DMS79 (cell line): ENCODE results near the gene GRB7.
"Not testable (repeated sequence)": the region's sequence is repeated elsewhere in the genome, so short reads cannot be mapped to it uniquely, and the experiment has no call there.

ENCODE experiments used
- DNase-seq: peaks from one replicate; lab custom pipeline; 2025; lab: John Stamatoyannopoulos, UW

GRB7 gene

DNA sequence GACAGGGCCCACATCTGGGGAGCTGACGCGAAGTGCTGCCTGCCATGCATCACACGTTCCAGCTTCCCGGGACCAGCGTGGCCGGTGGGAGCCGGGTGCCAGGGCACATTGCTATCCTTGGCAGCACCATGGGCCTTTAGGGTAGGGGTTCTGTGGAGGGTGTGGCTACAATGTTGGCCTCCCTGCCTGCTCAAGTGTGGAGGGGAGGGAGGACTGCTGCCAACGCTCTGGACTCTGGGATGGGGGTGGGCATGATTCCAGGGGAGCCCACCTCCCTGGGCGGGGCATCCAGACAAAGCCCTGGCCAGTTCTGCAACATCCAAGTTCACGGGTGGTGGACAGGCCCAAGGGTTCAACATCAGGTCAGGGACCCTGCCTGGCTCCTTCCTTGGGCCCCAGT lies 13.9 kb downstream of the GRB7 start:
- DNase-seq, result no peak

GRCh38 chr17:39752241-39752881 lies 14.6 kb downstream of the GRB7 start:
- DNase-seq, result no peak

- peak; percentile 57 for DNase-seq
Observed at GRCh38 chr17:39753514-39754160, 15.9 kb downstream of the GRB7 start.

- peak; percentile 86 for DNase-seq
Observed at GRCh38 chr17:39754161-39754957, 16.6 kb downstream of the GRB7 start.

- DNase-seq, result no peak
Observed at GRCh38 chr17:39754958-39755553, 17.3 kb downstream of the GRB7 start.

GRCh38 chr17:39755554-39756379 lies 18.0 kb downstream of the GRB7 start:
- DNase-seq, result no peak

DNA sequence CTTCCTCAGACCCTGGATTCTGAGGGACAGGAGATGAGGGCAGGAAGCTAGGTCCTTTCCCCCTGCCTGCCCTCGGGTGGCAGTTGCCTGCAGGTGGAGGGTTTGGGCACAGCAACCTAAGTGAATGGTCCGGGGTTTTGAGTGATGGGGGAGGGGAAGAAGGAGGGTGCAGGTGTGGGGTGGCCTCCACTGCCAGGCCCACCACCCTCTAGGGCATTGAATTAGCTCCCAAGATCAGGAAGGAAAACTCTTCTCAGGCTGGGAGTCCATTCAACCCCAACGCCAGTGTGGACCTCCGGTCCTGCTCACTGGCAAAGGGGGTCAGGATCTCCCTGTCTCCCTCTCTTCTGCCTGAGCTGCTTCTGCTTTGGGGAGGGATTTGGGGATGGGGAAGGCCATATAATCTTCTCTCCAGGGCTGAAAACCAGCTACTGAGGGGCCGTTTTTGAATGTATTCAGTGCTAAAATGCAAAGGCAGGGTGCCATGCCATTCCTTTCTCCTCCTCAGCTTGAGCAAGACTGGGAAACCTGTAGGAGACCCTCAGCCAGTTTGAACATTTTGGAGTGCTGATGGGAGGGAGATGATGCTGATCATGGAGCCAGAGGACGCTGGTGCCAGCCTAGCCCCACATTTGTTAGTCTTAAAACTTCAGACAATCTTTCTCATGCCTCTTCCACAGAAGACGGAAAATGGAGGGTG lies 18.8 kb downstream of the GRB7 start:
- no peak for DNase-seq

- DNase-seq, result no peak
Observed at GRCh38 chr17:39757176-39757662, 19.5 kb downstream of the GRB7 start.

GRCh38 chr17:39757931-39758873 lies 20.5 kb downstream of the GRB7 start:
- DNase-seq, result no peak

GRCh38 chr17:39759204-39759603 lies 21.5 kb downstream of the GRB7 start:
- no peak for DNase-seq

DNA sequence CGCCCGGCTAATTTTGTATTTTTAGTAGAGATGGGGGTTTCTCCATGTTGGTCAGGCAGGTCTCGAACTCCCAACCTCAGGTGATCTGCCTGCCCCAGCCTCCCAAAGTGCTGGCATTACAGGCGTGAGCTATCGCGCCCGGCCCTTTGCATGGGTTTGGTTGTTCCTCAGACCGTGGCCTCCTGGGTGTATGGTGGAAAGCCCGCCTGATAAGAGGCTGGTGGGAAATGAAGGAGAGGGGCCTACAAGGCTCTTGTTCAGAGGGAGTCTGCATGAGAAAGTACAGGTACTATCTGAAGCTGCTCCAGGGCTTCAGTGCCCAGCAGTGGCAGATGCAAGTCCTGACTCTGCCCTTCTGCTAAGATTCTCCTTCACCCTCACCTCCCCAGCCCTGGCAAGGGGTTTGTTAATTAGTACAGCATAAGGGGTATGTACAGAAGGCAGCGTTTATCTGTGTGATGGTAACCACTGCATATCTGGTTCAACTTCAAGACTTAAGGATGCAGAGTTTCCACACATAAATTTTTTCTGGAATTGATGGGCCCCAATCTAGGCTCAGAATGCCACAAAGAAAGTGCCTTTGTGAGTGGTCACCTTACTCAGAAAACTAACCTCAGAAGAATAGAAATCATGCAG lies 24.2 kb downstream of the GRB7 start:
- no peak for DNase-seq

DNA sequence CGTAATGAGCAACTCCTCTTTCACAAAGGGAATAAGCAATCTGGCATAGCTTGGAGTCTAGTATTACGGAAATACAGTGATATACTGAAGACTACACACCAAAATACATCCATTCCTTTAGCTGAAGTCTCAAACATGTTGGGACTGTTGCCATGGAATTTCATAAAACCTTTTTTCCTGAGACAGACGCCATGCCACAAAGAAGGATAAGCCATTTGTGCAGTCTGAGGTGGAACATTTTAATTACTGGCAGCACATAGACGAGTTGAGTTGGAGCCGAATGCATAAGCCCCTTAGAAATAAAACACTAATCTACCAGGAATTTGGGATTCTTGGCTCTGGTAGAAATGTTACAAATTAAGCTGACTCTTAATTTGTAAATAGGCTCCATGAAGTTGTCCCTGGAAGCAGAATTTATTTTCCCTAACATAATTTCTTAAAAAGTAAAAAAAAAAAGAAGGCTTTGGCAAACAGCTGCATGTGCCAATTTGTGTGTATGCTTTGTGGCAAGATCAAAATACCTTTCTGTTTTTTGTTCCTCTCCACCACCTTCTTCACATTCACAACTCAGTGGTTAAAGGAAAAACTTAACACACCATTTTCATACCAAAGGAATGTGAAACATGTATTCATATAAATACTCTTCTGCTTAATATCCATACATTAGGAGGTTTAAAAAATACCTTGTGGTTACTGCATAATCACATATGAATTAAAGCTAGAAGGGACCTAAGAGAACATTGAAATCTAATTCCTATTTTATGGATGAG lies 25.5 kb downstream of the GRB7 start:
- DNase-seq, result no peak

DNA sequence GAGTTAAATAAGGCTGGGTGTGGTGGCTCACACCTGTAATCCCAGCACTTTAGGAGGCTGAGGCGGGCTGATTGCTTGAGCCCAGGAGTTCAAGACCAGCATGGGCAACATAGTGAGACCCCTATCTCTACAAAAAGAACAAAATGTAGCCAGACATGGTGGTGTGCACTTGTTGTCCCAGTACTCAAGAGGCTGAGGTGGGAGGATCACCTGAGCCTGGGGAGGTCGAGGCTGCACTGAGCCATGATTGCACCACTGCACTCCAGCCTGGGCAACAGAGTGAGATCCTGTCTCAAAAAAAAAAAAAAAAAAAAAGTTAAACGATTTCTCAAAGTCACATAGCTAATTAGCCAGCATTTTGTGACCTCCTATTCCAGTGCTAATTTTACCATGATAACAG lies 26.4 kb downstream of the GRB7 start:
- not testable (repeated sequence) for DNase-seq

DNA sequence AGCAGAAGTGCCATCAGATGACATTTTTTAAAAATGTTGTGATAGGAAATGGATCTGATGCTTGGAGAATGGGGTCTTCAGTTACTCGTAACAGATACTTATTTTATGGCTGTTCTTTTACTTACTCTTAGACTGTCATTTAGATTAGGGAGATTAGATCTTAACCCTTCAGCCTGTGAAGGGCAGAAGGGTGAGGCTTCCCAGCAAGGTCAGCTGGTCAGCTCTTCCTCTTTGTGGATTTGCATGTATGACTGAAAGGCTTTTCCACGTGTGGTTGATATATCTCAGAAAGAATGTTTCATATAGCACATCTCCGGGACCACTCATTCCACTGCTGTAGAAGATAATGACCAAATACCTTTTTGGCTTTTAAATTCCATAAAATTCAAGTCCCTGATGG lies 27.4 kb downstream of the GRB7 start:
- no peak for DNase-seq

GRCh38 chr17:39765766-39766165 lies 28.0 kb downstream of the GRB7 start:
- no peak for DNase-seq

DNA sequence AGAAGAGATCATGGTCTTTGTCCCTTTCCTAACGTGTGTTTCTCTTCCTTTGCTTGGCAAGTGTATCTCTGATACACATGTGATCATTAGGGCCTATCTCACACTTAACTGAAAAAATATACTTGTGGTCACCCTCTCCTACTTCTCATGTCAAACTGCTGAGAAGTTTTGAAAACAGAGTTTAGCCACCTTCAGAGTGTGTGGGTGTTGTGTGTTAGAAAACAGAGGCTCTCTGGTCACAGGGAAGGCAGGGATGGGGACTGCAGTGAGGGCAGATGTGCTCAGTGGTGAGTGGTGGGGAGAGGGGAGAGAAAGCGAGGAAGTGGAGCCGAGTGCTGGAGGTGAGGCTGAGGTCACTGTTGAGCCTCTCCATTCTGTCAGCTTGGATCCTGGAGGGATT lies 29.4 kb downstream of the GRB7 start:
- DNase-seq, result no peak

GRCh38 chr17:39769974-39770587 lies 32.3 kb downstream of the GRB7 start:
- peak; percentile 88 for DNase-seq

DNA sequence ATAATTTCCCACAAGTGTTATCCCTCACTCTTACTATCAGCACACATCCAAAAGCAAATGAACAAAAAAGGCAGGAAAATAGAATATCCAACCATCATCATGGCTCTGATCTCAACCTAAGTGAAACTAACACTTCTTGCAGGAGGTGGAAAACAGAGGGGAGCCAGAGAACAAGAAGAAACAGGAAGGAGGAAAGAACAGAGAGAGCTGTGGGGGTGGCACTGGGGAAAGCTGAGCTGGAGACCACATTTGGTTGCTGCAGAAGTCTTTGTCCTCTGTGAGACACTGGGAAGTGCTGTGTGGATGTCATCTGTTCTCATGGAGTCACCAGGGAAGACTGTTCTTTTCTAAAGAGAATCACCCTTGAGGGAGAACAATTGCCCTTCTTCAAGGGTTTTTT lies 34.7 kb downstream of the GRB7 start:
- DNase-seq, result no peak
